ENCODE results near the gene SRGAP1.
"Not testable (repeated sequence)": the region's sequence is repeated elsewhere in the genome, so short reads cannot be mapped to it uniquely, and the experiment has no call there.

Gene SRGAP1

DNA sequence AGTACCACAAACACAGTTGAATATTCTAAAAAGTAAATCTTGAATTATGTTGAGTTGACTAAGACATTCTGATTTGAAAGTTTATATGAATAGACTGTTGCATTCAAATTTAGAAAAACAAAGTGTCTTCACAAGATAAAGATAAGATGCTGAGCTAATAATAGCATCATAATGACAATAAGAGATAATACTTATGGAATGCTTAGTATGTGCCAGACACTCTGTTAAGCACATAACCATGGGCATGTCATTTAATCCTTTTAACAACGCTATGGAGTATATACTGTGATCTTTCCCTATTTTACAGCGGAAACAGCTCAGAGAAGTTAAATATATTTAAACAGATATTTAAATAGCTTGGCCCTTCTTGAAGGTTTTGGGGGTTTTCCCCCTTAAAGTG, 163.4 kb downstream of the SRGAP1 start:
- DNase-seq (ENCODE audit: low read depth), result no peak

GRCh38 chr12:64008596-64008995, 164.1 kb downstream of the SRGAP1 start:
- no peak for DNase-seq (ENCODE audit: low read depth)

GRCh38 chr12:64009321-64010068, 165.0 kb downstream of the SRGAP1 start:
- DNase-seq (ENCODE audit: low read depth), result no peak

GRCh38 chr12:64010069-64010686, 165.7 kb downstream of the SRGAP1 start:
- peak; percentile 78 for DNase-seq (ENCODE audit: low read depth)

DNA sequence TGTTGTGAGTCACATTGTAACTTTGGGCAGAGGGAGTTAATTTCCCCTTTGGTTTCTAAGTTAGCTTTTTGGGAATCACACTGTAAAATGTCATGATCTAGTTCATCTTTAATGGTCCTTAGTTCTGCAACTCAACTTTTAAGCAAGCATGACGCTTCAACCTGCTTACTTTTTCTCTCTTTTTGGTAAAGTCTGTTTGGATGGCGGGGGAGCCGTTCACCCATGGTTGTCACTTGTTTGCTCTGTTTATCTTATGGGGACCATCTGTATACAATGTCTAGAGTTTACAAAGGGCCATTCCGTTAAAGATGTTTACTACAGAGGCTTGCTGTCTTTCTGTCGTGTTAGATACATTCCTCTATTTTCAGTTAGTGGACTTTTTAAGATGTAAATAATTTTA, 172.0 kb downstream of the SRGAP1 start:
- no peak for DNase-seq (ENCODE audit: low read depth)

- not testable (repeated sequence) for DNase-seq (ENCODE audit: low read depth)
Measured at GRCh38 chr12:64018116-64018515, 173.6 kb downstream of the SRGAP1 start.

GRCh38 chr12:64018524-64018923, 174.0 kb downstream of the SRGAP1 start:
- no peak for DNase-seq (ENCODE audit: low read depth)

DNA sequence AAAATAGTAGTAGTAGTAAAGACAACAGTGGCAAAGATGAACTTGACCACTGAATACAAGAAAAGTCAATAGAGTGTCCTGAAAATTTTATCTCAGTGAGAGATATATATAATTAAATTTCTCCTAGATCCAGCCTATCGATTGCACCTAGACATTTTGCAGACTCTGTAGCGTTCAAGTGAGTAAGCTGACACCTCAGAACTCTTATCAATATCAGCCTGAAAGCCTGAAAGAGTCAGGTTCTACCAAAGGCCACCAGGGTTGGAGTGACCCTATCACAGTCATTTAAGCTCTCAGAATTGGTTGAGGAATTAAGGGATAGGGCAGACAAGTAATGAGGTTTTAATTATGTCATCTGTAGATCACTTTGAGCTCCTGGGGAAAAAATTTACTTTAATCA, 174.6 kb downstream of the SRGAP1 start:
- no peak for DNase-seq (ENCODE audit: low read depth)

DNA sequence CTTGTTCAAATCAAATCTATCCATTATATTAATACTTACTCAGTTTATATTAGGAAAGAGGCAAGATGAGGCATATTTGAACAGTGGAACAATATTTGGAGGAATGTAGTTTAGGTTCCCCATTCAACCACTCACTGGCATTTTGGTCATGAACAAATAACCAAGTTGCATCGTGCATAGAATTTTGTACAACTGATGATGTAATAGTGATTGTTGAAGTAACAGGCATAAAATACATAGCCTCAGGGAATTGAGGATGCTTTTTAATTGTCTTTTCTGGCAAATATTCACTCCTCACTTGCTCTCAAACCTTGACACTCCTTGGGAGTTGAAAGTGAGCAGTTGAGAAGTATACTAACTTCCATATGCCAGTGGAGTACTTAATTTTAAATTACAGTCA, 175.2 kb downstream of the SRGAP1 start:
- no peak for DNase-seq (ENCODE audit: low read depth)

DNA sequence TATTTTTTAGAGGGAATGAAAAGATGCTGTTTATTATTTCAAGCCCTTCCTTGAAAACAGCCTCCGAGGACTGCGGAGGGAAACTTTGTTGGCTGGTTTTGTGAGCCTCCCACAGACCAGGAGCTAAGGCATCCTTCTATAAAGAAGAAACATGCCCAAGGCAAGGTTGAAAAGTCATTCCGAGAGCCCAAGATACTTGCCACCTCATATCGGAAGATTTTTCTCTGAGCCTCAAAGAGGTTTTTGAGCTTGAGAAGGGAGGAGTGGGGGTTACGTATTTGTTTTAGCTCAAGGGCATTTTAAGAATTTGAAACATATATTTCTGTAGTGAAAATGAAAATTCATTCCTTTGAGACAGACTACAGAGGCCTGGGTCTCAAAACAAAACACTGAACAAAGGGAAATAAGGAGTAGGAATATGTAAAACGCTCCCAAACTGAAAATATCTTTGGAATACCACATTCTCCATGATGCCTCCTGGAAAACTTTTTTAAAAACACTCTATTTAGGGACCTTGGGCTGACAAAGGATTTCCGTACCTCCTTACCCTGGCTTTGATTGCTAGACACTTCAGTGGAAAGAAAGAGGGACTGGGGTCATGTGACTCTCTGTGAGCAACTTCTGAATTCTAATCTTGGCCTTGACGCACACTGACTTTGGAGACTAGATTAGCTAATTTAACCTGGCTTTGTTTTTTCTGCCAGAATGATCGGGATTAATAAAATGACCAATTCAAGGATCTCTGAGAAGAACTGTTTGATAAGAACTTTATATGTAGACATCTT, 180.9 kb downstream of the SRGAP1 start:
- DNase-seq (ENCODE audit: low read depth), result no peak

- DNase-seq (ENCODE audit: low read depth), result no peak
Measured at GRCh38 chr12:64027311-64027710, 182.8 kb downstream of the SRGAP1 start.

- no peak for DNase-seq (ENCODE audit: low read depth)
Measured at GRCh38 chr12:64028541-64028940, 184.0 kb downstream of the SRGAP1 start.

- peak; percentile 32 for DNase-seq (ENCODE audit: low read depth)
Measured at GRCh38 chr12:64029013-64029857, 184.7 kb downstream of the SRGAP1 start.

DNA sequence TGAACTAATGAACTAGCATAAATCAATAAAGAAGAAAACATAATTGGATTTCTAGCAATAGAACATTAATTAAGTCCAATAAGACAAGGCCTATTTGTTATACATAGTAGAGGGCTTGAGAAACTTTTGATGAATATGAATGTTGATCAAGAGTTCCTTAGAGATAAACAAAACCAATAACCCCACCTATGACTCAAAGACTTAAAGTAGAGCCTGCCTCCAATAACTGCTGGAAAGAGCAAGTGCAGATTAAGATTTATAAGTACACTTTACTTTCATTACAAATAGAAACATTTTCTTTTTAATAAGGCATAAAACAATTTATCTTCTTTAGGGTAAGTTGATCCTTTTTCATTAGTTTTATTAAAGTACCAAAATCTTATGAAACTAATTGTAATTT, 185.7 kb downstream of the SRGAP1 start:
- DNase-seq (ENCODE audit: low read depth), result peak; percentile 17

GRCh38 chr12:64034056-64034455, 189.6 kb downstream of the SRGAP1 start:
- DNase-seq (ENCODE audit: low read depth), result not testable (repeated sequence)

- peak; percentile 20 for DNase-seq (ENCODE audit: low read depth)
Measured at GRCh38 chr12:64034901-64035576, 190.5 kb downstream of the SRGAP1 start.

DNA sequence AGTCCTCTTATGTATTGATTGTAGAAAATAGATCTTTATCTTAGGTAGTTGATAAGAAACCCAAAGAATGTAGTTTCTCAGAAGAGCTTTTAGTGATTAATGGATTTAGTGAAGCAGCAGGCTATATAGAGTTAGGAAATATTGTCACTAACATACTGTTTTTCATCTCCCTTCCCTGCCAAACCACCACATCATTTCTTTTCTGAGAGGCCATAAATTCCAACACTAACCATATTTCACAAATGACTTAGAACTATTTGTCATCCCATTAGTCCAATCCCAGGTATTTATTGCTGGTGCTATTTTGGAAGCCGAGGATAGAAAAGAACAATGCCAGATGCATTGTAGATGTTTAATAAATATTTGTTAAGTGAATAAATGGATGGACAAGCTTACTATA, 191.9 kb downstream of the SRGAP1 start:
- DNase-seq (ENCODE audit: low read depth), result peak; percentile 26

DNA sequence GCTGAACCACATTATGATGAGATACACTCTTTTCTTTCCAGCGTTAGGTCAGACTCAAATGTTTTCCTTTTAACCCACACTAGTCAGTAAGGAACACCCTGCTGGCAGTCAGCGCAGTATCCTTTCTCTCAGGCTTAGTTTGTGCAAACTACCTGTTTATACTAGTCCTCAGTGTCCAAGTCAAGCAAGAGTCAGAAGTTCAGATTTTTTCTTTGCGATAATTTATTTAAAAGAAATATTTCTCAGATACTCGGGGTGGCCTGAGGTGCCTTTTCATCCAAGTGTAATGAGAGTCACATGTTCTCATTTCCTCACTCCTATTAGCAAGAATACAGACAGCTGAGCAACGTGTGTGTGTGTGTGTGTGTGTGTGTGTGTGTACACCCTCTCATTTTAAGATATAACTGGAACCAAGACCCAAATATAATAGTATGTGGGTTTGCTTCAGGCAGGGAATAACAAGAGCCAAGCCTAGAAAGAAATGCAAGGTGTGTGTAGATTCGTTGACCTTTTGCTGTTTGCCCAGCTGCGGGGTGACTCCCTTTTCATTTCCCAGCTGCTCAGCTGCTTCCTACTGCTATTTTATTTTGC, 194.9 kb downstream of the SRGAP1 start:
- peak; percentile 16 for DNase-seq (ENCODE audit: low read depth)

GRCh38 chr12:64042911-64043310, 198.4 kb downstream of the SRGAP1 start:
- no peak for DNase-seq (ENCODE audit: low read depth)

DNA sequence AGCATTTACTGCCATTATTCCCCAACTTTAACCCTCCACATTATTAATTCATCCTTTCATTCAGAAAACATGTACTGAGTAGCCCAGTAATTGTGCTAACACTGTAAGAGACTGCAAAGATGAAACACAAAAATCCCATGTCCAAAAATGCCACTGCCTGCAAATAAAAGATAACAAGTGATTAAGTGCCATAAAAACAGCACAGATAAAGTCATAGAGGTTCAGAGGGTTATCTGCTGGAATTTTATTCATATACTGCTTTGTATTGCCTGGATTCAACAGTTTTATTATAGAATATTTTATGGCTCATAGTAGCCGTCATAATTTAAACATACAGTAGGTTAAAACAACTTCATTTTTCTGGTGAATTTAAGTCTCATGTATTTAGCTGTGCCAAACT, 199.7 kb downstream of the SRGAP1 start:
- DNase-seq (ENCODE audit: low read depth), result no peak

DNA sequence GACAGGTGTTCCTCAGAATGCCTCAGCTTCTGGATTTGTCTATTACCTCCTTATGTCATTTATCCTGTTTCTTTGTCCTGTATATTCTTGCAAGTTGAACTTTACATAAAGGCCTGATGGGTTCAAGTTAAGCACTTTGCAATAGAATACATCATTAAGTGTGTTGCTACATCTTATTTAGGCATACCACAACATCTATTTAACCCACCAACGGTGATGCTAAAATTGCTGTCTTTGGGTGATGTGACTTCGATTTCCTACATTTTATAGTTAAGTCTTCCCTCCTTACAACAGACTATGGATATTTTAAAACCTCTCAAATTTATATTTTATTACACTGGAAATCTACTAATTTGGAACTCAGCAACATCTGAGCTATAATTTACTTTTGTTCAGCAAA, 206.6 kb downstream of the SRGAP1 start:
- no peak for DNase-seq (ENCODE audit: low read depth)
